ENCODE results near the gene SCAANT1. TPM values are rescaled to one million over a fixed set of nuclear protein-coding genes. Genes with fewer than 3 reads are reported as not detected.

The SCAANT1 gene
- total and polyA plus RNA-seq, 2 of the 8 experiments (the other 6 are each of a cell fraction or from before 2014, with no cell fraction given), result not detected

- peaks cover 0 to 9% of the 10 kb centered on the region in 2 experiments; a peak in 2 of 4 replicates for H3K79me2 ChIP-seq (ENCODE audit: control insufficient read depth in 1 of 2, insufficient read depth in 2 of 2, low read length in 2 of 2)
- no peaks in the 10 kb centered on the region; a peak in 1 of 7 replicates for H3K4me1 ChIP-seq (replicated peaks in 1 of 4; ENCODE audit: control insufficient read depth in 3 of 4, insufficient read depth in 4 of 4, low read length in 3 of 4)
- ChIA-PET POLR2A (ENCODE audit: partially characterized antibody) (interaction anchor here (0.8 to 1.0 kb wide), 2 partner anchors 9 to 32 kb away, joined by 3 to 4 read pairs; partner anchors contain the start of gene SCAANT1), CTCF (ENCODE audit: partially characterized antibody) (interaction anchor here (0.7 to 1.5 kb wide), 7 partner anchors 15 to 51 kb away, joined by 3 to 12 read pairs (median 3); partner anchors contain the start of gene SCAANT1)
- H2AFZ ChIP-seq (ENCODE audit: low read length), result no peak overlapping the region
- no peak overlapping the region for H2BK120ac ChIP-seq (replicated peaks; ENCODE audit: low read depth, low read length)
- no peak for FAIRE-seq
- H2AK5ac ChIP-seq (ENCODE audit: low read depth, low read length), result no peak overlapping the region
- no peaks in the 10 kb centered on the region for H3K36me3 ChIP-seq (ENCODE audit: control insufficient read depth in 2 of 4, insufficient read depth in 4 of 4, low read length in 3 of 4)
- no peak overlapping the region for H2BK20ac ChIP-seq (ENCODE audit: low read length)
- H2BK12ac ChIP-seq (ENCODE audit: low read depth, low read length), result no peak overlapping the region
- H2BK15ac ChIP-seq (ENCODE audit: low read length), result 0 out of 2 replicates have a peak overlapping the region, but pooled peaks have one; percentile 54
- peak overlapping the region; percentile 9; the same call in 1 of the 2 replicates for H2BK5ac ChIP-seq (ENCODE audit: low read depth, low read length)
- H3K79me1 ChIP-seq (ENCODE audit: low read depth, low read length), result peaks cover 4% of the 10 kb centered on the region; the same call in 1 of the 2 replicates
- DNase-seq (ENCODE audit: low read depth in 1 of 2, low spot score in 2 of 2), result no peak
- no peak overlapping the region for H3K9ac ChIP-seq (replicated peaks in 1 of 4; ENCODE audit: extremely low read depth in 1 of 4, low read depth in 3 of 4, low read length in 3 of 4)
- H3K18ac ChIP-seq (ENCODE audit: extremely low read depth, low read length), result no peak overlapping the region
- H3K56ac ChIP-seq (replicated peaks; ENCODE audit: insufficient read length, low read depth, low read length), result no peak overlapping the region
- H3K27me3 ChIP-seq (replicated peaks in 1 of 4; ENCODE audit: control insufficient read depth in 3 of 4, extremely low read depth in 1 of 4, insufficient read depth in 3 of 4, low read length in 3 of 4), result no peaks in the 10 kb centered on the region
- H3K14ac ChIP-seq (ENCODE audit: insufficient read length), result no peak overlapping the region
- H3K4me3 ChIP-seq (ENCODE audit: extremely low read depth in 1 of 4, insufficient read depth in 2 of 4, low read depth in 3 of 4, low read length in 4 of 4), result no peak overlapping the region
- H4K8ac ChIP-seq (ENCODE audit: extremely low read depth, insufficient read depth, low read length), result no peak overlapping the region
- H4K5ac ChIP-seq (ENCODE audit: insufficient read length, low read depth, low read length), result no peak overlapping the region
- H3K4ac ChIP-seq (replicated peaks; ENCODE audit: insufficient read length, low read depth, low read length), result no peak overlapping the region
- H3K27ac ChIP-seq (ENCODE audit: low read depth, low read length), result no peak overlapping the region
- H4K20me1 ChIP-seq (replicated peaks in 1 of 2; ENCODE audit: control insufficient read depth in 1 of 2, insufficient read depth in 2 of 2, low read length in 2 of 2), result no peaks in the 10 kb centered on the region
- H3K23ac ChIP-seq (ENCODE audit: insufficient read length), result no peak overlapping the region
- H3K23me2 ChIP-seq (ENCODE audit: low read depth, low read length), result no peaks in the 10 kb centered on the region
- H3K4me2 ChIP-seq (ENCODE audit: insufficient read depth in 1 of 2, low read depth in 2 of 2, low read length in 2 of 2), result no peak overlapping the region
- H4K91ac ChIP-seq (replicated peaks; ENCODE audit: insufficient read length, low read length), result no peak overlapping the region
- no peaks in the 10 kb centered on the region for H3K9me3 ChIP-seq (ENCODE audit: insufficient read depth in 2 of 2, low read depth in 1 of 2, low read length in 1 of 2)
- TF ChIP-seq ZNF274 (IDR thresholded peaks at IDR 0.05; ENCODE audit: borderline replicate concordance, extremely low read depth, low read length) (no peak), JUND (IDR thresholded peaks at IDR 0.05; ENCODE audit: low read length) (no peak), POLR2A (IDR thresholded peaks at IDR 0.05; ENCODE audit: control extremely low read depth in 1 of 2, low read depth in 2 of 2, low read length in 2 of 2) (no peak), POLR2AphosphoS5 (IDR thresholded peaks at IDR 0.05; ENCODE audit: low read depth, low read length) (no peak), TCF12 (IDR thresholded peaks at IDR 0.05; ENCODE audit: low read depth, low read length) (no peak), RFX5 (IDR thresholded peaks at IDR 0.05; ENCODE audit: borderline replicate concordance, low read depth, low read length) (no peak), NANOG (IDR thresholded peaks at IDR 0.05; ENCODE audit: insufficient read depth, low read depth, low read length, poor library complexity, severe bottlenecking) (no peak), YY1 (IDR thresholded peaks at IDR 0.05; ENCODE audit: low read depth, low read length) (no peak)
- TF ChIP-seq, protein P1, sequence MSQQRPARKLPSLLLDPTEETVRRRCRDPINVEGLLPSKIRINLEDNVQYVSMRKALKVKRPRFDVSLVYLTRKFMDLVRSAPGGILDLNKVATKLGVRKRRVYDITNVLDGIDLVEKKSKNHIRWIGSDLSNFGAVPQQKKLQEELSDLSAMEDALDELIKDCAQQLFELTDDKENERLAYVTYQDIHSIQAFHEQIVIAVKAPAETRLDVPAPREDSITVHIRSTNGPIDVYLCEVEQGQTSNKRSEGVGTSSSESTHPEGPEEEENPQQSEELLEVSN (IDR thresholded peaks at IDR 0.05), result no peak
Measured at GRCh38 chr3:63943678-63944077, 31.5 kb upstream of the SCAANT1 start.
